ENCODE results near the gene MAPT.

GRCh38 chr17:45894022-45894784 lies at the start of gene MAPT:
- peak; percentile 25 to 97 (median 78) for TF ChIP-seq CTCF (IDR thresholded peaks at IDR 0.05)
- TF ChIP-seq POLR2AphosphoS5 (IDR thresholded peaks at IDR 0.05) = peak in 1 of 3 donors; percentile 35
- no peak for TF ChIP-seq EP300 (IDR thresholded peaks at IDR 0.05; ENCODE audit: low read depth)
- no peak for TF ChIP-seq POLR2A (IDR thresholded peaks at IDR 0.05)
